Endothelial cell (in vitro differentiated cells): ENCODE measurements around the gene SLC22A23. TPM values are rescaled to one million over a fixed set of nuclear protein-coding genes. Genes with fewer than 3 reads are reported as not detected.

ENCODE experiments used
- DNase-seq: peaks from one replicate; pipeline ENCODE4 v3.0.0; 2021; ENCODE audit warnings: low spot score
- H3K27ac Mint-ChIP-seq: one replicate; pipeline ENCODE4 v1.8.0; 2021; ENCODE audit warnings: mixed read lengths, inconsistent platforms; ENCODE audit not compliant: unreplicated experiment
- H3K27me3 Mint-ChIP-seq: one replicate; pipeline ENCODE4 v1.8.0; 2021; ENCODE audit warnings: mild to moderate bottlenecking, moderate library complexity, mixed read lengths, inconsistent platforms; ENCODE audit not compliant: unreplicated experiment
- H3K36me3 Mint-ChIP-seq: one replicate; pipeline ENCODE4 v1.8.0; 2021; ENCODE audit warnings: mild to moderate bottlenecking, low read depth, mixed read lengths, inconsistent platforms; ENCODE audit not compliant: unreplicated experiment
- H3K4me1 Mint-ChIP-seq: one replicate; pipeline ENCODE4 v1.8.0; 2021; ENCODE audit warnings: mild to moderate bottlenecking, mixed read lengths, inconsistent platforms; ENCODE audit not compliant: unreplicated experiment
- H3K4me3 Mint-ChIP-seq: one replicate; pipeline ENCODE4 v1.8.0; 2021; ENCODE audit warnings: mild to moderate bottlenecking, mixed read lengths, inconsistent platforms; ENCODE audit not compliant: unreplicated experiment
- H3K9me3 Mint-ChIP-seq: one replicate; pipeline ENCODE4 v1.8.0; 2021; ENCODE audit warnings: mixed read lengths, inconsistent platforms; ENCODE audit not compliant: unreplicated experiment
- total RNA-seq: library from RNA; stranded (reverse); fragmentation: NEBNext Ultra II Directional; extraction: Animal tissue kit (Norgen Biotek cat#: 25700); gene quantifications from one replicate; pipeline ENCODE4 v1.2.1, GENCODE V29; 2021; ENCODE audit not compliant: unreplicated experiment
- TF ChIP-seq, protein P1 (sequence below): fragments of 200-600 bp; sonication (generic); IDR thresholded peaks from one replicate; pipeline ENCODE4 v1.5.0; 2021; ENCODE audit warnings: antibody characterized with exemption; ENCODE audit not compliant: unreplicated experiment

Gene SLC22A23
- total RNA-seq, 1 donor from 2014 or later, result 72.7 TPM

GRCh38 chr6:3321042-3321441, 135.8 kb downstream of the SLC22A23 start:
- no peak overlapping the region for H3K4me3 Mint-ChIP-seq
- no peak overlapping the region for H3K27ac Mint-ChIP-seq
- no peak for DNase-seq
- H3K27me3 Mint-ChIP-seq, result peaks cover 10% of the 10 kb centered on the region
- TF ChIP-seq, protein P1, sequence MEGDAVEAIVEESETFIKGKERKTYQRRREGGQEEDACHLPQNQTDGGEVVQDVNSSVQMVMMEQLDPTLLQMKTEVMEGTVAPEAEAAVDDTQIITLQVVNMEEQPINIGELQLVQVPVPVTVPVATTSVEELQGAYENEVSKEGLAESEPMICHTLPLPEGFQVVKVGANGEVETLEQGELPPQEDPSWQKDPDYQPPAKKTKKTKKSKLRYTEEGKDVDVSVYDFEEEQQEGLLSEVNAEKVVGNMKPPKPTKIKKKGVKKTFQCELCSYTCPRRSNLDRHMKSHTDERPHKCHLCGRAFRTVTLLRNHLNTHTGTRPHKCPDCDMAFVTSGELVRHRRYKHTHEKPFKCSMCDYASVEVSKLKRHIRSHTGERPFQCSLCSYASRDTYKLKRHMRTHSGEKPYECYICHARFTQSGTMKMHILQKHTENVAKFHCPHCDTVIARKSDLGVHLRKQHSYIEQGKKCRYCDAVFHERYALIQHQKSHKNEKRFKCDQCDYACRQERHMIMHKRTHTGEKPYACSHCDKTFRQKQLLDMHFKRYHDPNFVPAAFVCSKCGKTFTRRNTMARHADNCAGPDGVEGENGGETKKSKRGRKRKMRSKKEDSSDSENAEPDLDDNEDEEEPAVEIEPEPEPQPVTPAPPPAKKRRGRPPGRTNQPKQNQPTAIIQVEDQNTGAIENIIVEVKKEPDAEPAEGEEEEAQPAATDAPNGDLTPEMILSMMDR, result no peak
- peaks cover 22% of the 10 kb centered on the region for H3K4me1 Mint-ChIP-seq
- H3K36me3 Mint-ChIP-seq, result peaks cover 33% of the 10 kb centered on the region
- no peaks in the 10 kb centered on the region for H3K9me3 Mint-ChIP-seq

DNA sequence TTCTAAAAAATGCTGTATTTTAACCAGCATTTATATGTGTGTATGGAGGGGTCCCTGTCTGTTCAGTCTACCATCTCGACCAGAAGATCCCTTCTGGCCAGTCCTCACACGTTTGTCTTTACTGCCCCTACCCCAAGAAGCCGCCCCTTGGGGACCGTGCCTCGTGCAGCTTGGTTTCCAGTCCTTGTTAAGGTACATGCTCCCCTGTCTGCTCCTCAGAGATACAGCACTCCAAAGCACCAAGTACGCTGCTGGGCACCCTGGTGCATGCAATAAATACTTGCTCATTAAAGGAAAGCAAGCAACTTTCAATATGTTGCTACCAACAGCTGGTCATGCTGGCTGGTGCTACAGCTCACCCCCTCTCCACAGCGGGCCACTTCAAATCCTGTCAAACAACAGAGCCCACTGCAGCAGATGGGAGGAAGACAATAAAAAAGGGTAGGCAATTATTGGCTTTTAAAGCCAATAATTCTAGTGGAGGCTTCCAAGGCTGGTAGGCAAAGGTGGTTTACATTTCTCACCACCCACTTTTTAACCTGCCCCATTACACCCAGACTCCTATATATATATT, 136.5 kb downstream of the SLC22A23 start:
- H3K4me1 Mint-ChIP-seq, result peaks cover 22% of the 10 kb centered on the region
- H3K4me3 Mint-ChIP-seq, result peak overlapping the region; percentile 37
- no peak overlapping the region for H3K27ac Mint-ChIP-seq
- peaks cover 11% of the 10 kb centered on the region for H3K27me3 Mint-ChIP-seq
- H3K9me3 Mint-ChIP-seq, result no peaks in the 10 kb centered on the region
- TF ChIP-seq, protein P1, result no peak
- H3K36me3 Mint-ChIP-seq, result peaks cover 35% of the 10 kb centered on the region
- DNase-seq, result no peak

GRCh38 chr6:3319610-3320200, 137.1 kb downstream of the SLC22A23 start:
- H3K27me3 Mint-ChIP-seq, result peaks cover 12% of the 10 kb centered on the region
- H3K9me3 Mint-ChIP-seq, result no peaks in the 10 kb centered on the region
- H3K4me3 Mint-ChIP-seq, result peak overlapping the region; percentile 37
- H3K36me3 Mint-ChIP-seq, result peaks cover 41% of the 10 kb centered on the region
- peaks cover 17% of the 10 kb centered on the region for H3K4me1 Mint-ChIP-seq
- H3K27ac Mint-ChIP-seq, result no peak overlapping the region
- DNase-seq, result no peak
- TF ChIP-seq, protein P1, result no peak

GRCh38 chr6:3318821-3319540, 137.9 kb downstream of the SLC22A23 start:
- no peak for DNase-seq
- Mint-ChIP-seq H3K27me3 (peaks cover 12% of the 10 kb centered on the region), H3K36me3 (peaks cover 43% of the 10 kb centered on the region), H3K9me3 (no peaks in the 10 kb centered on the region), H3K27ac (no peak overlapping the region), H3K4me3 (peak overlapping the region; percentile 9), H3K4me1 (peaks cover 10% of the 10 kb centered on the region)
- TF ChIP-seq, protein P1, result no peak

DNA sequence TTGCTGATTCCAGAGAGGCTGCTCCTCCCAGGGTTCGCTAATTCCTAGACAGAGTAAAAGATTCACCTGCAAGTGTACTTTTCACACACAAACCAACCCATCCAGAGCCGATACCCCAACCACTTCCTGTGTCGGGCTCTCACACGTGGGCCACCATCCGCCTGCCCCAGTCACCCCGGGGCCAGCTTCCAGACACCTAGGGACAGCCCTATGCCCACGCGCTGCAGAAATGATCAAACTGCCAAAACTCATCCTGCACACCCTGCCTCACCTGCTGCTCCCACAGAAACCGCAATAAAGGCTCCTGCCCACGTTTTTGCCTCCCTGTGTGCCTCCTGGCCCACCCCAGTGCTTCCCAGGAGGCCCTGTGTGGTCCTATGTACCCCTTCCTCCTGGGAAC, 138.6 kb downstream of the SLC22A23 start:
- peak overlapping the region; percentile 6 for H3K4me3 Mint-ChIP-seq
- H3K27ac Mint-ChIP-seq, result no peak overlapping the region
- TF ChIP-seq, protein P1, result no peak
- H3K9me3 Mint-ChIP-seq, result no peaks in the 10 kb centered on the region
- peaks cover 12% of the 10 kb centered on the region for H3K27me3 Mint-ChIP-seq
- no peak for DNase-seq
- peaks cover 6% of the 10 kb centered on the region for H3K4me1 Mint-ChIP-seq
- peaks cover 39% of the 10 kb centered on the region for H3K36me3 Mint-ChIP-seq
